ENCODE results near the gene SCN5A. TPM values are rescaled to one million over a fixed set of nuclear protein-coding genes. Genes with fewer than 3 reads are reported as not detected.

SCN5A gene
- total and polyA plus RNA-seq, 2 of the 4 experiments (the other 2 are of a cell fraction): 1.9 to 2.0 TPM

- H3K4ac ChIP-seq (ENCODE audit: low read depth, low read length): no peak overlapping the region
- no peak for ATAC-seq (ENCODE audit: low read depth)
- in situ Hi-C loops (cut with MboI; ENCODE audit: low sequenced_read_pairs): no loop called here
- TF ChIP-seq MAZ (IDR thresholded peaks at IDR 0.05; ENCODE audit: borderline replicate concordance, low read depth, low read length) (no peak), MXI1 (IDR thresholded peaks at IDR 0.05; ENCODE audit: borderline replicate concordance, low read depth, low read length) (no peak), NFE2L2 (IDR thresholded peaks at IDR 0.05; ENCODE audit: low read depth, low read length) (no peak), BHLHE40 (IDR thresholded peaks at IDR 0.05; ENCODE audit: low read depth, low read length) (no peak), POLR2A (IDR thresholded peaks at IDR 0.05; ENCODE audit: low read depth, low read length) (no peak), USF2 (IDR thresholded peaks at IDR 0.05; ENCODE audit: low read depth, low read length) (no peak), RFX5 (IDR thresholded peaks at IDR 0.05; ENCODE audit: low read depth, low read length) (no peak), CEBPB (IDR thresholded peaks at IDR 0.05; ENCODE audit: low read depth, low read length) (no peak), ELK1 (IDR thresholded peaks at IDR 0.05; ENCODE audit: borderline replicate concordance, low read depth, low read length) (no peak), CHD1 (IDR thresholded peaks at IDR 0.05; ENCODE audit: low read depth, low read length) (no peak), FOS (IDR thresholded peaks at IDR 0.05; ENCODE audit: low read depth, low read length) (no peak), MAFK (IDR thresholded peaks at IDR 0.05; ENCODE audit: low read depth, low read length) (no peak), CTCF (conservative IDR thresholded peaks at IDR 0.05; ENCODE audit: low read depth, low read length) (no peak), RAD21 (IDR thresholded peaks at IDR 0.05; ENCODE audit: low read length) (no peak), RCOR1 (IDR thresholded peaks at IDR 0.05; ENCODE audit: insufficient replicate concordance, low read length) (no peak)
Measured at GRCh38 chr3:38586546-38587520, 62.7 kb downstream of the SCN5A start.

More at GRCh38 chr3:38586546-38587520, 62.7 kb downstream of the SCN5A start:
- Histone ChIP-seq H2AK9ac (replicated peaks; ENCODE audit: low read depth, low read length, poor library complexity) (no peak overlapping the region), H3K9ac (ENCODE audit: low read depth, low read length) (no peak overlapping the region), H3K14ac (replicated peaks; ENCODE audit: low read depth, low read length) (no peak overlapping the region), H3K27me3 (ENCODE audit: control insufficient read depth, insufficient read depth, low read length) (no peaks in the 10 kb centered on the region), H3K79me1 (ENCODE audit: low read depth in 1 of 2, low read length in 2 of 2) (no peaks in the 10 kb centered on the region), H2BK120ac (ENCODE audit: low read depth, low read length) (no peak overlapping the region), H4K8ac (ENCODE audit: low read depth in 2 of 2, low read length in 2 of 2) (no peak overlapping the region), H2AFZ (replicated peaks; ENCODE audit: low read length, poor library complexity) (no peak overlapping the region), H2BK15ac (ENCODE audit: low read depth, low read length) (no peak overlapping the region), H4K20me1 (ENCODE audit: insufficient read depth, low read length) (no peaks in the 10 kb centered on the region), H2BK20ac (ENCODE audit: low read depth, low read length) (no peak overlapping the region), H3K56ac (ENCODE audit: extremely low read depth, insufficient read depth, low read length) (no peak overlapping the region), H3K27ac (ENCODE audit: insufficient read depth, low read length) (no peak overlapping the region), H4K91ac (ENCODE audit: insufficient read depth, low read depth, low read length) (no peak overlapping the region), H3K23ac (ENCODE audit: low read depth, low read length) (no peak overlapping the region), H2BK5ac (ENCODE audit: low read depth, low read length, poor library complexity, severe bottlenecking) (no peak overlapping the region), H3K4me1 (ENCODE audit: control insufficient read depth, insufficient read depth, low read length) (no peaks in the 10 kb centered on the region), H3K18ac (ENCODE audit: low read depth, low read length) (no peak overlapping the region), H3K9me3 (ENCODE audit: control insufficient read depth, insufficient read depth, low read length) (no peaks in the 10 kb centered on the region), H3K36me3 (ENCODE audit: control insufficient read depth, insufficient read depth, low read length) (no peaks in the 10 kb centered on the region), H4K5ac (ENCODE audit: low read depth, low read length) (no peak overlapping the region), H3K4me2 (ENCODE audit: low read depth, low read length) (no peak overlapping the region), H3K4me3 (ENCODE audit: insufficient read depth, low read depth, low read length) (no peak overlapping the region), H2AK5ac (ENCODE audit: low read depth, low read length) (no peak overlapping the region), H3K9me1 (ENCODE audit: insufficient read depth, low read length) (no peaks in the 10 kb centered on the region; the same call in 1 of the 2 replicates)
- DNase-seq: no peak
- POLR2A ChIA-PET (ENCODE audit: unreplicated experiment): no interaction called here
- CTCF ChIA-PET: no interaction called here
- dilution Hi-C loops (cut with HindIII; ENCODE audit: low sequenced_read_pairs, unreplicated experiment) (no loop called here), intact Hi-C loops (cut with micrococcal nuclease) (no loop called here)
- WGBS, 2 experiments (ENCODE audit: extremely low coverage in 2 of 2, insufficient read length in 1 of 2): 78% methylated on average over 7 of the region's 14 CpGs; no CpG with 5 or more reads in 1 of the 2 experiments
- no TSS peak for BruUV-seq (replicated peaks)

Data from IMR-90 (cell line).